Measurements from ENCODE around the gene RBM33.

Gene RBM33

GRCh38 chr7:155696747-155697146 lies 52.3 kb downstream of the RBM33 start:
- no peak for FAIRE-seq

GRCh38 chr7:155698633-155699032 lies 54.2 kb downstream of the RBM33 start:
- no peak for FAIRE-seq

GRCh38 chr7:155699180-155699579 lies 54.7 kb downstream of the RBM33 start:
- no peak for FAIRE-seq

- FAIRE-seq = no peak
Observed at GRCh38 chr7:155700847-155701246, 56.4 kb downstream of the RBM33 start.

- FAIRE-seq = no peak
Observed at GRCh38 chr7:155701972-155702544, 57.6 kb downstream of the RBM33 start.

DNA sequence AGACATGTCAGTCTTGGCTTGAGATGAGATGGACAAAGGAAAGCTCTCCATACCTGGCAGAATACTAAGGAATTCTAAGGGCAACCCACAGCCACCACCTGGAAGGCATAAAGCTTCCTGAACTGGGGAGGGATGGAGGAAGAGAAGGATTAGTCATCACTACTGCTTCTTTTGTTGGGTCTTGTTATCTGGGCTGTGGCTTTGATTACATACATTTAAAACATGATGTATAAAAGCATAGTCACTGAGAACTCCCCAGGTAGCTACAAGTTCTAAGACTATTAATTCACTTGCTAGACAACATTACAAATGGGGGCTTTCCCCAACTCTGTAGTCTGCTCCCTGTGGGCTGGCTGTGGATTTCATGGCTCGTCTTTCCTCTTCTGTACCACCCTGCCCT lies 58.2 kb downstream of the RBM33 start:
- FAIRE-seq = no peak

- FAIRE-seq = no peak
Observed at GRCh38 chr7:155705623-155706360, 61.3 kb downstream of the RBM33 start.

DNA sequence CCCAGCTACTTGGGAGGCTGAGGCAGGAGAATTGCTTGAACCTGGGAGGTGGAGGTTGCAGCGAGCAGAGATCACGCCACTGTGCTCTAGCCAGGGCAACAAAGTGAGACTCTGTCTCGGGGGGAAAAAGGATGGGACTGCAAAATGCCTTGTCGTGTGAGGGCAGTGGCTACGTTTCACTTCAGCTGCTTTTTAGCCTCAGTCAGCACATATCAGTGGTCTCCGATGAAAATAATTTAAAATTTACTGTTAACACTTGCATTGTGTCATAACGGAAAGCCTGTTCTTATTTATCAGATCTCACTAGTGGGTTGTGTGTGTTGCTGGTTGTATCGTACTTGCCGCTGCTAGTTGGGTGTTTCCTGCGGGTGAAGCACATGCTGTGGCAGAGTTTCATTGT lies 61.9 kb downstream of the RBM33 start:
- FAIRE-seq = no peak

DNA sequence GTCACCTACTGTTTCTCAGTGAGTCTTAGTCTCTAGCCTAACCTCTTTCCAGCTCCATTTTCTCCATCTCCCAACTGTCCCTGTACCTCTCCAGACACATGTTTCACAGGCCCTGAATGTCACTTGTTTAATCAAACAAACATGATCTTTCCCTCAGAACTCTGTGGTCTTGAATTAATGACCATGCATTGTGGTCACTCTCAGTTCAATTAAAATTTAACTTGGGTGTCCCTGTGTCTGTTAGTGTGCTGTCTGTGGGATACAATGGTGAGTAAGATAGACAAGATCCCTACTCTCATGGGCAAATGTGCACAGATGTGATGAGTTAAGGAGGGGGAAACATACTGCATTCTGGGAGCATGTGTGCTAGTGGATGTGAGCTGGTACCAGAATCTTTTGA lies 65.0 kb downstream of the RBM33 start:
- no peak for FAIRE-seq

GRCh38 chr7:155710031-155710430 lies 65.6 kb downstream of the RBM33 start:
- FAIRE-seq = no peak

- FAIRE-seq = no peak
Observed at GRCh38 chr7:155710530-155710929, 66.1 kb downstream of the RBM33 start.

DNA sequence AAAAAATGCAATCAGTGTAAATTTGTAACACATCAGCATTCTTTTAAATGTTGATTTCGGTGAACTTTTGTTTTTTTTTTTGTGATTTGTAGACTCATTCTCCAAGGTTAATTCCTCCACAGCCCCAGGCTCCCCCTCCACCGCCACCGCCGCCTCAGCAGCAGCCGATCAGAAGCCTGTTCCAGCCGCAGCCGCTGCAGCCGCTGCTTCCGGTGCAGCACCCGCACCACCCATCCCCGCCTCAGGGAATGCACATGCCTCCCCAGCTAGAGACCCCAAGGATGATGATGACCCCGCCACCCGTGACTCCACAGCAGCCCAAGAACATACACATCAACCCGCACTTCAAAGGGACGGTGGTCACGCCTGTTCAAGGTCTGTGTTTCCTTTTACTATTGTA lies 66.6 kb downstream of the RBM33 start:
- no peak for FAIRE-seq

GRCh38 chr7:155713384-155713783 lies 68.9 kb downstream of the RBM33 start:
- FAIRE-seq = no peak

DNA sequence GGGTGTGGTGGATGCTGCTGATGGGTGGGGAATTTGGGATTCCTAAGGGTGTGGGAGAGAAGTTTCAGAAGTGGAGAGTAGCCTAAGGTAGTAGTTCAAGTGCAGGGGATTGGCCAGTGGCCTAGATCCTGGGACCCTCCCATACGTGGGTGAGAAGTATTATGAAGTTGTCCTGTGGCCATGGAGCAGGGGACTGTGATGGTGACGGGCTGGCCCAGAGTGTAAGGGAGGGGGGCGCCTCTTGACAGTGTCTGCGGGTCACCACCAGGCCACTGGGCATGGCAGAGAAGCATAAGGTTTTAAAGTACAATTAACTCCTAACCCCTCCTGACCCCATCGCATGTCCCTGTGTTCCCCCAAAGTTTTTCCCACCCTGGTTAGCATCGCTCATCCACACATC lies 70.2 kb downstream of the RBM33 start:
- FAIRE-seq = no peak

DNA sequence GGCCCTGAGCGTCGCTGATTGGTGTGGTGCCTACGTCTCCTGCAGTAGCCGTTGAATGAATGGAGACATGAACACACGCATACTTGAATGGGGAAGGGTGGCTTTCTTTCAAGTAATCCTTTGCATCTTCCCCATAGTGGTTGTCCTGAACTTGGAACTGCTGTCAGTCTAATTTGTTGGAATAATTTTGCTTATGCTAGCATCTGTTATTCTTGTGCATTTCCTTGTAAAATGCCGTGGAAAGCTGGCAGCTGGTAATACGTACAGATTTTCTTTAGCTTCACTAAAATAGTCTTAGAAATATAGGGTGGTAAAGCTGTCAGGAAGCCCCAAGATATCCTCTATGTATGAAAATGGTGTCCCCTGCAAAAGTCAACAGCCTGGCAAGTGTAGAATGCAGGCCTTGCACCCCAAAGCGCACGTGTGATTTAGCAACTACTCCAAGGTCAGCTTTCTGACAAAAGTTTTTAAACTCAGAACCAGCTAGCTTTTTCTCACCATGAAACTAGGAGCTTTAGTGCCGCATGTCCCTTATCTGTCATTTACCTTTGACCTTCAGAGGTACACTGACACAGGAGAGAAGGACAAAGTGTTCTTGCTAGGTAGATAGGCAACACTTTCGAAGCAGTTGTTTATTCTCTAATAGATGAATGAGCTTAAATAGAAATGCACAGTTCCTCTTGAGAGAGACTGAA lies 70.8 kb downstream of the RBM33 start:
- FAIRE-seq = no peak

DNA sequence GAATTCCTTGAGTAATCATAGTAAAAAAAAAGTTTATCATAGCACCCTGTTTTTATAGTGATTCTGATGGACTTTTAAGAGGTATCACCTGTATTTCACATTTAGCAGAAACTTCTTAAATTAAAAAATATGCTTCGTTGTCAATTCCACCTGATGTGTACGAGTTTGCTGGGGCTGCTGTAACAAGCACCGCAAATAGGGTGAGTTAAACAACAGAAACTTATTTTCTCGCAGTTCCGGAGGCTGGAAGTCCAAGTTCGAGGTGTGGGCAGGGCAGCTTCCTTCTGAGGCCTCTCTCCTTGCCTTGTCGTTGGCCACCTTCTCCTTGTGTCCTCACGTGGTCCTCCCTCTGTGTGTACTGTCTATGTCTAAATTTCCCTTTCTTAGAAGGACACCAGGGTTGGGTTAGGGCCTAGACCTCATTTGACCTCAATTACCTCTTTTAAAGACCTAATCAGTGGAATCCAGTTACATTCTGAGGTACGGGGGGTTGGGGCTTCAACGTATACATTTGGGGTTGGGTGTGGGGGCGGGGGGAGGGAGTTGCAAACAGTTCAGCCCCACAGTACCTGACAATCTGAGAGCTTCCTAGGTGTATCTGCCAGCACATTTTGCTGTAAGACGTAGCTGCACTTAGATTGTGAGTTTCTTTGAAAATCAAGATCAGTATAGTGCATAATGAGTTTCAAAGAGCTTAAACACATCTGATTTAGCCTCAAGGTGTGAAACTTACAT lies 72.7 kb downstream of the RBM33 start:
- FAIRE-seq = no peak

GRCh38 chr7:155721056-155721455 lies 76.6 kb downstream of the RBM33 start:
- FAIRE-seq = no peak

GRCh38 chr7:155722118-155722517 lies 77.7 kb downstream of the RBM33 start:
- no peak for FAIRE-seq

GRCh38 chr7:155722936-155723335 lies 78.5 kb downstream of the RBM33 start:
- no peak for FAIRE-seq

GRCh38 chr7:155724327-155725005 lies 80.0 kb downstream of the RBM33 start:
- FAIRE-seq = no peak

- no peak for FAIRE-seq
Observed at GRCh38 chr7:155725006-155725355, 80.5 kb downstream of the RBM33 start.

DNA sequence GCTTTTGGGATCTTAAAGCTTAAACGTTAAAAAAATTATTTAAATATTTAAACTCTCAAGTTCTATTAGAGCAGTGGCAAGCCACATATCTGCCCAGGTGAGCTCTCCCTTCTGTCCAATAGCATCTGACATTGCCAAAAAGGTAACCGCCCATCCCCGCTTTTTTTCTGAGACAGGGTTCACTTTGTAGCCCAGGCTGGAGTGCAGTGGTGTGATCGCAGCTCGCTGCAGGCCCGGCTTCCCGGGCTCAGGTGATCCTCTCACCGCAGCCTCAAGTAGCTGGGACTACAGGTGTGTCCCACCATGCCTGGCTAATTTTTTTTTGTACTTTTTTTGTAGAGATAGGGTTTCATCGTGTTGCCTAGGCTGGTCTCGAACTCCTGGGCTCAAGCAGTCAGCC lies 83.2 kb downstream of the RBM33 start:
- FAIRE-seq = no peak

- no peak for FAIRE-seq
Observed at GRCh38 chr7:155728116-155728515, 83.7 kb downstream of the RBM33 start.

Measured in colon (tissue), 2 donors.